GM12892 (cell line): Measurements from ENCODE around the gene GDPGP1.

Experiments
- POLR2A ChIP-seq: IDR thresholded peaks from 2 replicates; pipeline ENCODE4 v1.6.1; 2011; ENCODE audit warnings: low read depth, low read length, control low read depth
- TAF1 ChIP-seq: IDR thresholded peaks from 2 replicates; pipeline ENCODE4 v1.6.1; 2011; ENCODE audit warnings: low read depth, mild to moderate bottlenecking, control low read depth, low read length, borderline replicate concordance

DNA sequence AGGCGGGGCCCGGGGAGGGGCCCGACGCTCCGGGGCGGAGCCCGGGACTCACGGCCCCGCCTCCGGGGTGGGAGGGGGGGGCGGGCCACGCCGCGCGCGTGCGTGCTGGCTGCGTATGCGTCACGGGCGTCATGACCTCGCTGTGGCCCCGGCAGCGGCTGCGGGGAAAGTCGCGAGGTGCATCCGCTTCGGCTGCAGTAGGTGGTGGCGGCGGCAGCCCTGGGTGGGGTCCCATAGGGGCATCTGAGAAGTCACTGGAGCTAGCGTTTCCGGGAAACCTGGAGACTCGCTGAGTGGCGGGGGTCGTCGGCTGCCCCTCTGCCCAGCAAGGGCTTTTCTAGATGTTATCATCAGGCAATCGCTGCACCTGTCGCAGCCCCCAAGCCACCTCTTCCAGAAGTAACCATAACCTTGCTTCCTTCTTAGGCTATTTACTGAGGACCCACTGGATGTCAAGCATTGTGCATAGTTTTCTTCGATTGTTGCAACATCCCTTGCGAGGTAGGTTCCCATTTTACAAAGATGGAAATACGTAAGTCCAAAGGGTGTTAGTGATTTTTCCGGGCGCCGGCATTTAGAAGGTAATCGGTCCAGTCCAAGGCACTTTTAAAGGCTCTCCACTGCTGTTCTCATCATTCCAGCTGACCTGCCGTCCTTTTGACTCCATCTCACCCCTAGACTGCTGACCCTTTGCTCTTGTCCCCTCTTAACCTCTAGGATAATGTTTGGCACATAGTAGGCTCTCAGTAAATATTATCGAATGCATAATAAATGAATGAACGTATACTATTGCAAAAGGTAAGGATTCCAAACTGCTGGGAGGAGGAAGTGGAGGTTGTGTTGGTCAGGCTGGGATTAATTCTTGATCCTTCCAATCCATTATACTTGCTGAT, at the start of gene GDPGP1:
- TF ChIP-seq POLR2A: peak; percentile 86
- no peak; the same call in 1 of the 2 replicates for TF ChIP-seq TAF1
